Adrenal gland (tissue), 5 donors: ENCODE data around the gene BCAS4.

Experiments used
- CTCF ChIP-seq, 6 experiments: fragments of 450-650 bp in 4 of 6; fragments of 200-600 bp in 2 of 6; sonication (generic) in 1 of 6; IDR thresholded peaks; 1 replicate in 5 of 6; 2 replicates in 1 of 6; pipeline versions ENCODE4 v1.5.1 to v1.8.0; 2016 to 2021; ENCODE audit warnings: antibody characterized with exemption in 6 of 6, mild to moderate bottlenecking in 2 of 6, moderate library complexity in 1 of 6
- POLR2A ChIP-seq, 2 donors: fragments of 450-650 bp; IDR thresholded peaks; one replicate each; pipeline ENCODE4 v1.6.1; 2017; ENCODE audit warnings: antibody characterized with exemption in 2 of 2, mild to moderate bottlenecking in 2 of 2, moderate library complexity in 1 of 2
- donor health status: DM: no; HTN: no; CAD: no.

GRCh38 chr20:50810842-50811241 lies 16.0 kb downstream of the BCAS4 start:
- TF ChIP-seq CTCF (IDR thresholded peaks at IDR 0.05) (no peak), POLR2A (IDR thresholded peaks at IDR 0.05) (no peak)
